ENCODE measurements around the gene LRTM2.

LRTM2 gene

GRCh38 chr12:1820191-1820895 is at the start of gene LRTM2:
Gene LRTM2, plus strand, starts transcription at chr12:1820565. Its CDS starts 7,584 bp downstream, at chr12:1828149.
- no peak for DNase-seq (ENCODE audit: low read depth in 3 of 3, low spot score in 1 of 3)

- DNase-seq (ENCODE audit: low read depth in 3 of 3, low spot score in 1 of 3) = no peak
Measured at GRCh38 chr12:1773937-1774655, 46.3 kb upstream of the LRTM2 start.

- DNase-seq (ENCODE audit: low read depth in 3 of 3, low spot score in 1 of 3) = no peak
Measured at GRCh38 chr12:1776170-1776921, 44.0 kb upstream of the LRTM2 start.

GRCh38 chr12:1777798-1778197 is 42.6 kb upstream of the LRTM2 start:
- no peak for DNase-seq (ENCODE audit: low read depth in 3 of 3, low spot score in 1 of 3)

GRCh38 chr12:1778911-1779310 is 41.5 kb upstream of the LRTM2 start:
- no peak for DNase-seq (ENCODE audit: low read depth in 3 of 3, low spot score in 1 of 3)

- no peak for DNase-seq (ENCODE audit: low read depth in 3 of 3, low spot score in 1 of 3)
Measured at GRCh38 chr12:1779783-1780182, 40.6 kb upstream of the LRTM2 start.

- DNase-seq (ENCODE audit: low read depth in 3 of 3, low spot score in 1 of 3) = no peak
Measured at GRCh38 chr12:1781772-1782171, 38.6 kb upstream of the LRTM2 start.

- DNase-seq (ENCODE audit: low read depth in 3 of 3, low spot score in 1 of 3) = no peak
Measured at GRCh38 chr12:1782215-1782614, 38.1 kb upstream of the LRTM2 start.

GRCh38 chr12:1787714-1788113 is 32.7 kb upstream of the LRTM2 start:
- no peak for DNase-seq (ENCODE audit: low read depth in 3 of 3, low spot score in 1 of 3)

GRCh38 chr12:1790444-1790843 is 29.9 kb upstream of the LRTM2 start:
- no peak for DNase-seq (ENCODE audit: low read depth in 3 of 3, low spot score in 1 of 3)

- DNase-seq (ENCODE audit: low read depth in 3 of 3, low spot score in 1 of 3) = peak in 2 of 3 donors; percentile 30 to 44
Measured at GRCh38 chr12:1791104-1791841, 29.1 kb upstream of the LRTM2 start.

- no peak for DNase-seq (ENCODE audit: low read depth in 3 of 3, low spot score in 1 of 3)
Measured at GRCh38 chr12:1792406-1792805, 28.0 kb upstream of the LRTM2 start.

- DNase-seq (ENCODE audit: low read depth in 3 of 3, low spot score in 1 of 3) = no peak
Measured at GRCh38 chr12:1793426-1794210, 26.7 kb upstream of the LRTM2 start.

GRCh38 chr12:1794440-1795090 is 25.8 kb upstream of the LRTM2 start:
- no peak for DNase-seq (ENCODE audit: low read depth in 3 of 3, low spot score in 1 of 3)

- no peak for DNase-seq (ENCODE audit: low read depth in 3 of 3, low spot score in 1 of 3)
Measured at GRCh38 chr12:1795221-1795784, 25.1 kb upstream of the LRTM2 start.

- peak; percentile 85 to 91 (median 91) for DNase-seq (ENCODE audit: low read depth in 3 of 3, low spot score in 1 of 3)
Measured at GRCh38 chr12:1795785-1796514, 24.4 kb upstream of the LRTM2 start.

- DNase-seq (ENCODE audit: low read depth in 3 of 3, low spot score in 1 of 3) = peak in 1 of 3 donors; percentile 28
Measured at GRCh38 chr12:1796515-1797010, 23.8 kb upstream of the LRTM2 start.

GRCh38 chr12:1797011-1797901 is 23.1 kb upstream of the LRTM2 start:
- peak in 2 of 3 donors; percentile 16 to 46 for DNase-seq (ENCODE audit: low read depth in 3 of 3, low spot score in 1 of 3)
